OCI-LY1 (cell line): ENCODE results near the gene SMYD4.
A peak's percentile ranks its signal among the peaks of the same experiment; 100 is the strongest.

Experiments used
- H2AFZ ChIP-seq: fragments of 200-600 bp; sonication (generic), shearing (Covaris generic); 2 replicates; pipeline ENCODE4 v1.6.0; 2014; ENCODE audit warnings: antibody characterized with exemption, mild to moderate bottlenecking, low read length
- H3F3A ChIP-seq: fragments of 200-600 bp; sonication (generic), shearing (Covaris generic); 2 replicates; pipeline ENCODE4 v1.6.0; 2014; ENCODE audit warnings: mild to moderate bottlenecking, antibody characterized with exemption, low read length, moderate library complexity; ENCODE audit not compliant: insufficient read depth
- H3K27ac ChIP-seq: fragments of 200-600 bp; sonication (generic); 2 replicates; pipeline ENCODE4 v1.5.1; 2014; ENCODE audit warnings: low read length, mixed run types, mild to moderate bottlenecking, low read depth; ENCODE audit not compliant: poor library complexity, severe bottlenecking
- H3K27me3 ChIP-seq: fragments of 200-600 bp; sonication (generic); 2 replicates; pipeline ENCODE4 v1.6.0; 2014; ENCODE audit warnings: antibody characterized with exemption, mild to moderate bottlenecking, low read length, moderate library complexity; ENCODE audit not compliant: insufficient read depth
- H3K36me3 ChIP-seq: fragments of 200-600 bp; sonication (generic); 2 replicates; pipeline ENCODE4 v1.6.1; 2014; ENCODE audit warnings: mild to moderate bottlenecking, antibody characterized with exemption, low read length, moderate library complexity, mixed read lengths; ENCODE audit not compliant: insufficient read depth
- H3K4me1 ChIP-seq: fragments of 200-600 bp; sonication (generic); 2 replicates; pipeline ENCODE4 v1.5.1; 2014; ENCODE audit warnings: mild to moderate bottlenecking, low read length, moderate library complexity; ENCODE audit not compliant: insufficient read depth, severe bottlenecking
- H3K4me2 ChIP-seq: fragments of 200-600 bp; sonication (generic), shearing (Covaris generic); 2 replicates; pipeline ENCODE4 v1.6.1; 2014; ENCODE audit warnings: low read length
- H3K4me3 ChIP-seq: fragments of 200-600 bp; sonication (generic); 2 replicates; pipeline ENCODE4 v1.5.1; 2014; ENCODE audit warnings: low read length, low read depth, mild to moderate bottlenecking, mixed read lengths; ENCODE audit not compliant: poor library complexity, severe bottlenecking
- H3K79me2 ChIP-seq: fragments of 200-600 bp; shearing (Covaris generic); 2 replicates; pipeline ENCODE4 v1.6.1; 2016; ENCODE audit warnings: mixed run types, low read length, mixed read lengths; ENCODE audit not compliant: insufficient read depth
- H3K9ac ChIP-seq: fragments of 200-600 bp; sonication (generic), shearing (Covaris generic); 2 replicates; pipeline ENCODE4 v1.6.1; 2014; ENCODE audit warnings: mild to moderate bottlenecking, low read length, mixed read lengths
- H3K9me2 ChIP-seq: fragments of 200-600 bp; sonication (generic), shearing (Covaris generic); 2 replicates; pipeline ENCODE4 v1.6.1; 2014; ENCODE audit warnings: low read depth, mild to moderate bottlenecking, low read length, mixed read lengths
- H3K9me3 ChIP-seq: fragments of 200-600 bp; shearing (Covaris generic); 2 replicates; pipeline ENCODE4 v1.6.1; 2014; ENCODE audit warnings: low read length, mixed read lengths
- H4K20me1 ChIP-seq: fragments of 200-600 bp; sonication (generic), shearing (Covaris generic); 2 replicates; pipeline ENCODE4 v1.6.0; 2016; ENCODE audit warnings: mild to moderate bottlenecking, low read length; ENCODE audit not compliant: insufficient read depth
- CTCF ChIP-seq: fragments of 200-600 bp; sonication (generic), shearing (Covaris generic); IDR thresholded peaks from 2 replicates; pipeline ENCODE4 v1.5.1; 2017; ENCODE audit warnings: mild to moderate bottlenecking, antibody characterized with exemption, low read length, moderate library complexity, mixed read lengths
- EZH2 ChIP-seq: fragments of 200-600 bp; sonication (generic), shearing (Covaris generic); IDR thresholded peaks from 2 replicates; pipeline ENCODE4 v1.8.0; 2017; ENCODE audit warnings: borderline replicate concordance, mixed run types, mild to moderate bottlenecking, antibody characterized with exemption, low read length, moderate library complexity, mixed read lengths

SMYD4 gene

DNA sequence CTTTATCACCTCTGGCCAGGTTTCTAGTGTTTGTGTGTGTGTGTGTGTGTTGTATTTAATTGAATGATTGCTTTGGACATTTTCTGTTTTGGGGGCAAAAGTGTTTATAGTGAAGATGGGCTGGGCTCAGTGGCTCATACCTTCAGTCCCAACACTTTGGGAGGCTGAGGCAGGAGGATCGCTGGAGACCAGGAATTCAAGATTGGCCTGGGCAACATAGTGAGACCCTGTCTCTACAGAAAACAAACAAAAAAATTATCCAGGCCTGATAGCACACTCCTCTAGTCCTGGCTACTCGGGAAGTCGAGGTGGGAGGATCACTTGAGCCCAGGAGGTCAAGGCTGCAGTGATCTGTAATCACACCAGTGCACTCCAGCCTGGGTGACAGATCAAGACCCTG is 37.6 kb upstream of the SMYD4 start:
- H3F3A ChIP-seq: peaks cover 7% of the 10 kb centered on the region; the same call in 1 of the 2 replicates
- no peaks in the 10 kb centered on the region for H4K20me1 ChIP-seq
- no peak overlapping the region for H3K4me3 ChIP-seq
- H3K79me2 ChIP-seq: no peaks in the 10 kb centered on the region
- H3K9me2 ChIP-seq: no peaks in the 10 kb centered on the region
- H3K4me1 ChIP-seq: no peaks in the 10 kb centered on the region
- peaks cover 51% of the 10 kb centered on the region; the same call in 1 of the 2 replicates for H3K36me3 ChIP-seq
- H3K9ac ChIP-seq: no peak overlapping the region
- TF ChIP-seq CTCF: no peak
- TF ChIP-seq EZH2: no peak
- no peaks in the 10 kb centered on the region for H3K9me3 ChIP-seq
- no peaks in the 10 kb centered on the region for H3K27me3 ChIP-seq
- no peak overlapping the region for H3K4me2 ChIP-seq
- no peak overlapping the region for H3K27ac ChIP-seq
- H2AFZ ChIP-seq: no peak overlapping the region

GRCh38 chr17:1865252-1866037 is 35.7 kb upstream of the SMYD4 start:
- Histone ChIP-seq H2AFZ (no peak overlapping the region), H3K36me3 (peaks cover 42% of the 10 kb centered on the region; the same call in 1 of the 2 replicates), H3K27ac (no peak overlapping the region), H3K9me3 (no peaks in the 10 kb centered on the region), H3F3A (peaks cover 7% of the 10 kb centered on the region; the same call in 1 of the 2 replicates), H3K4me3 (no peak overlapping the region), H4K20me1 (no peaks in the 10 kb centered on the region), H3K27me3 (no peaks in the 10 kb centered on the region), H3K9ac (no peak overlapping the region), H3K4me2 (no peak overlapping the region), H3K4me1 (no peaks in the 10 kb centered on the region), H3K9me2 (no peaks in the 10 kb centered on the region), H3K79me2 (no peaks in the 10 kb centered on the region)
- TF ChIP-seq EZH2 (no peak), CTCF (peak; percentile 59)

GRCh38 chr17:1861391-1862010 is 31.8 kb upstream of the SMYD4 start:
- no peak overlapping the region for H3K4me3 ChIP-seq
- TF ChIP-seq CTCF: no peak
- TF ChIP-seq EZH2: no peak
- no peak overlapping the region for H3K27ac ChIP-seq
- H3K9me2 ChIP-seq: no peaks in the 10 kb centered on the region
- no peak overlapping the region for H3K4me2 ChIP-seq
- no peaks in the 10 kb centered on the region for H3K79me2 ChIP-seq
- no peak overlapping the region for H2AFZ ChIP-seq
- H3K27me3 ChIP-seq: no peaks in the 10 kb centered on the region
- H4K20me1 ChIP-seq: no peaks in the 10 kb centered on the region
- H3K9ac ChIP-seq: no peak overlapping the region
- peaks cover 7% of the 10 kb centered on the region; the same call in 1 of the 2 replicates for H3F3A ChIP-seq
- H3K4me1 ChIP-seq: no peaks in the 10 kb centered on the region
- H3K36me3 ChIP-seq: peaks cover 21% of the 10 kb centered on the region
- H3K9me3 ChIP-seq: no peaks in the 10 kb centered on the region
